ENCODE data around the gene DGKD. TPM values are rescaled to one million over a fixed set of nuclear protein-coding genes. Genes with fewer than 3 reads are reported as not detected.

DGKD gene
- total RNA-seq, 4 donors from 2014 or later: 67.7 to 195 (median 125) TPM

DNA sequence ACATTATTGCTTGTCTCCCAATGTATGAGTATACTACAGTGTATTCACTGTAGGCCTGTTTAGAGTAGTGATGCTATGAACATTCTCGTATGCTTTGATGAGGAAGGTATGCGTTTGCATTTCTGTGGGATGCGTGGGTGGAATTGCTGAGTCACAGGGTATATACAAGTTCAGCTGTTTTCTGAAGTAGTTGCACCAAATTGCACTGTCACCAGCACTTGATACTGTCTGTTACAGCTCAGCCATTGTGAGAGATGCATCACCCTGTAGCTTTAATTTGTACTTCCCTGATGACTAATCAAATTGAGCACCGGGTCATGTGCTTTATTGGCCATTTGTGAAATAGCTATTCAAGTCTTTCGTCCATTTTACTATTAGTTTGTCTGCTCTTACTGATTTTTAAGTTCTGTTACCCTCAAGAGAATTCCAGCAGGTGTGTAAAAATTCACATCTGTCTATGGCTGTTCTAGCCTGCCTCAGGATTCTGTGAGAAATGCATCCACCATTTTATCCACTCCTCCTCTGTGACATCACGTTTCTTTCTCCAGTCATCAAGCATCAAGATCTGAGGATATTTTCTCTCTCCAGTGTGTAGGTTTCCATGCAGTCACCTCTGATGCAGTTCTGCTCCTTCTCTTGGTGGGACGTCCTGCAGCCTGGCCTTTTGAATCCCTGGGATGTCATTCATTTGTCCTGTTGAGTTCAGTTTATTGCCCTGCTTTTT lies 72.5 kb downstream of the DGKD start:
- no peak for TF ChIP-seq POLR2A (IDR thresholded peaks at IDR 0.05)
- TF ChIP-seq, protein P1, sequence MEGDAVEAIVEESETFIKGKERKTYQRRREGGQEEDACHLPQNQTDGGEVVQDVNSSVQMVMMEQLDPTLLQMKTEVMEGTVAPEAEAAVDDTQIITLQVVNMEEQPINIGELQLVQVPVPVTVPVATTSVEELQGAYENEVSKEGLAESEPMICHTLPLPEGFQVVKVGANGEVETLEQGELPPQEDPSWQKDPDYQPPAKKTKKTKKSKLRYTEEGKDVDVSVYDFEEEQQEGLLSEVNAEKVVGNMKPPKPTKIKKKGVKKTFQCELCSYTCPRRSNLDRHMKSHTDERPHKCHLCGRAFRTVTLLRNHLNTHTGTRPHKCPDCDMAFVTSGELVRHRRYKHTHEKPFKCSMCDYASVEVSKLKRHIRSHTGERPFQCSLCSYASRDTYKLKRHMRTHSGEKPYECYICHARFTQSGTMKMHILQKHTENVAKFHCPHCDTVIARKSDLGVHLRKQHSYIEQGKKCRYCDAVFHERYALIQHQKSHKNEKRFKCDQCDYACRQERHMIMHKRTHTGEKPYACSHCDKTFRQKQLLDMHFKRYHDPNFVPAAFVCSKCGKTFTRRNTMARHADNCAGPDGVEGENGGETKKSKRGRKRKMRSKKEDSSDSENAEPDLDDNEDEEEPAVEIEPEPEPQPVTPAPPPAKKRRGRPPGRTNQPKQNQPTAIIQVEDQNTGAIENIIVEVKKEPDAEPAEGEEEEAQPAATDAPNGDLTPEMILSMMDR (IDR thresholded peaks at IDR 0.05): no peak
- Histone ChIP-seq H3K27ac (no peak overlapping the region), H3K4me1 (peaks cover 2 to 25% (median 6%) of the 10 kb centered on the region in 4 donors), H3K9me3 (no peaks in the 10 kb centered on the region), H3K36me3 (no peaks in the 10 kb centered on the region), H3K4me3 (no peak overlapping the region), H3K27me3 (no peaks in the 10 kb centered on the region)
- peak in 1 of 3 donors; percentile 54 for DNase-seq

DNA sequence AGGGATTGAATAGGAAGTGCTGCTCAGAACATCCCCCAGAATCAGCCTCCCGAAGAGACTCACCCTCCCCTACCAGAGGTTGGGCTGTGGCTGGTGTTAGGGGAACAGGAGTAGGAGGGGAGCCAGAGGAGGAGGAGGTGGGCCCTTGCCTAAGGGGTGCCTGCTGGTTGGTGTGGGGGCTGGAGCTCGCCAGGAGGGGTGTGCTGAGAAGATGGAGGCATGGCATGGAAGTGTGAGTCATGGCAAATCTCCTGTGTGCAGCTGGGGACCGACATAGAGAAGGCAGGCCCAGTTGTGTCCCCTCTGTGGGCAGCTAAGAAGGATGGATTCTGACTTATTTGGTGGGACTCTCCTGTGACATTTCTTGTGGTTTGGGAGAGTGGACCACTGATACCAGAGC lies 73.7 kb downstream of the DGKD start:
- peaks cover 0 to 20% (median 2%) of the 10 kb centered on the region in 4 donors for H3K4me1 ChIP-seq
- TF ChIP-seq, protein P1 (IDR thresholded peaks at IDR 0.05): no peak
- no peak for TF ChIP-seq POLR2A (IDR thresholded peaks at IDR 0.05)
- no peak overlapping the region for H3K4me3 ChIP-seq
- H3K9me3 ChIP-seq: no peaks in the 10 kb centered on the region
- no peaks in the 10 kb centered on the region for H3K36me3 ChIP-seq
- no peak overlapping the region for H3K27ac ChIP-seq
- DNase-seq: peak; percentile 2 to 34 (median 14)
- H3K27me3 ChIP-seq: no peaks in the 10 kb centered on the region

DNA sequence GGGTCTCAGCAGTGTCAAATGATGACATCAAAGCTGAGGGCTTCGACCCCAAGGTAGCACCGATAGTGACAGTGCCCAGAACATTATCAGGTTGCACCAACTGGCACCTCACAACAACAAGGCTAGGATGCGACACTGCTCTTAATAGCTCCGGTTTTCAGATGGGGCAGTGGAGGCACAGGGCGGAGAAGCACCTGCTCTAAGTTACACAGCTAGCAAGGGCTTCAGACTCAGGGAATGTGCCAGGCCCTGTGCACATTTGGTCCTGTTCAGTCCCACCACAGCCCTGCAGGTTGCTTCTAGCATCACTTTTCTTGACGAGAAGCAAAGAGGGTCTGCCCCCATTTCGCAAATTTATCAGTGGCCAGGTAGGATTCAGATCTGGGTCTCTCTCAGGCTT lies 74.1 kb downstream of the DGKD start:
- no peak overlapping the region for H3K4me3 ChIP-seq
- no peaks in the 10 kb centered on the region for H3K36me3 ChIP-seq
- H3K4me1 ChIP-seq: peaks cover 0 to 15% (median 1%) of the 10 kb centered on the region in 4 donors
- peak in 2 of 3 donors; percentile 8 to 19 for DNase-seq
- no peaks in the 10 kb centered on the region for H3K27me3 ChIP-seq
- H3K27ac ChIP-seq: no peak overlapping the region
- TF ChIP-seq, protein P1 (IDR thresholded peaks at IDR 0.05): no peak
- no peak for TF ChIP-seq POLR2A (IDR thresholded peaks at IDR 0.05)
- H3K9me3 ChIP-seq: no peaks in the 10 kb centered on the region

DNA sequence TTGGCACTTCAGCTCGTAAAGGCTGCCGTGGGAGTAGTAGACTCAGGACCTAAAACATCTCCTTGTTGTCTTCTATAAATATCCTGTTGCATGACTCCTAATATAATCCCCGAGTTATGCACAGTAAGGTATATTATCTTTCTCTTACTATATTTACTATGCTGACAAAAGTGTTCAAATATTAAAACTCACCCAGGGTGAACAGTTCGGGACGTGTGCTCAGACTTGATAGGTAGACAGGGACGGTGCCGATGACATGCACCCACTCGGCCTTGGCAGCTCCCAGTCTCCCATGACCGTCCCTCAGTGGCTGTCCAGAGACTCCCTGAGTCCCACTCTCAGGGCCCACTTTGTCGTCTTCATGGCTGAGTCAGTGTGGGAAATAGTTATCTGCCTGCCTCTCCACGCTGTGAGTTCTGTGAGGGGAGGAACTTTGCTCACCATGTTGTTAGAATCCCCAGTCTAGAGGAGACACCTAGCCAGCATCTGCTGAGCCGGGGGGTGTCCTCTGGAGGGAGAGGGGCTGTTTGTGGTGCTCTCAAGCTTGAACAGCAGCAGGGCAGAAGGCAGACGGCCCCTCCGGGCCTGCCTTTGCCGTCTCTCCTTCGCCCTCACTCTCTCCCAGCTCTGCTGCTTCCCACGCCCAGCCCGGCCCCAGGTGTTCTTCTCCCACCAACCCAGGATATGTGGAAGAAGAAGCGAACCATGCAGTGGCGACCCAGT lies 75.0 kb downstream of the DGKD start:
- no peak overlapping the region for H3K27ac ChIP-seq
- no peaks in the 10 kb centered on the region for H3K9me3 ChIP-seq
- no peak overlapping the region for H3K4me3 ChIP-seq
- H3K4me1 ChIP-seq: peaks cover 0 to 10% (median 0%) of the 10 kb centered on the region in 4 donors
- DNase-seq: peak in 2 of 3 donors; percentile 14 to 38
- H3K36me3 ChIP-seq: peaks cover 0 to under 1% (median 0%) of the 10 kb centered on the region in 3 donors
- H3K27me3 ChIP-seq: no peaks in the 10 kb centered on the region
- TF ChIP-seq, protein P1 (IDR thresholded peaks at IDR 0.05): no peak
- TF ChIP-seq POLR2A (IDR thresholded peaks at IDR 0.05): no peak

DNA sequence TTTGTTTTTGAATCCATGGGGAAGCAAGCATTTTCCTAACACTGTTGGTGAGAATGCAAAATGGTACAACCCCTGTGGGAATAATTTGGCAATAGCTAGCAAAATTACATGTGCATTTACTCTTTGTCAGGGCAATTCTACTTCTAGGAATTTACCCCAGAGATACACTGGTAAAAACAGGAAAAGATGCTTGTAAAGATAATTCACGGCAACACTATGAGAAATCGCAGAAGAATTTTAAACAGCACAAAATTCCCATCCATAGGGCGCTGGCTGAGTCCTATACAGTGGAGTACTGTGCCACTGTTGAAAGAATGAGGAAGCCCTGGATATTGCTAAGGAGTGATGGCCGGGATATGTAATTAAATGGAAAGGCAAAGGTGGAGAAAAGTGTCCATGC lies 75.8 kb downstream of the DGKD start:
- Histone ChIP-seq H3K27me3 (no peaks in the 10 kb centered on the region), H3K27ac (no peak overlapping the region), H3K4me1 (peaks cover 0 to 3% (median 0%) of the 10 kb centered on the region in 4 donors), H3K36me3 (peaks cover 0 to 8% (median 0%) of the 10 kb centered on the region in 3 donors), H3K9me3 (no peaks in the 10 kb centered on the region), H3K4me3 (no peak overlapping the region)
- no peak for TF ChIP-seq POLR2A (IDR thresholded peaks at IDR 0.05)
- TF ChIP-seq, protein P1 (IDR thresholded peaks at IDR 0.05): no peak
- peak in 1 of 3 donors; percentile 15 for DNase-seq

All from Peyer's patch (tissue), 4 donors.